NCI-H2227 treated with DMSO at 0.1 percent for 48 hours (cell line): ENCODE measurements around the gene CRIP1.

Experiments used
- DNase-seq: peaks from one replicate; lab custom pipeline; 2025; lab: John Stamatoyannopoulos, UW

Gene CRIP1

GRCh38 chr14:105533391-105533790 lies 46.7 kb downstream of the CRIP1 start:
- DNase-seq, result no peak

GRCh38 chr14:105533811-105534498 lies 47.3 kb downstream of the CRIP1 start:
- no peak for DNase-seq

GRCh38 chr14:105534586-105534985 lies 47.9 kb downstream of the CRIP1 start:
- no peak for DNase-seq

- DNase-seq, result no peak
Observed at GRCh38 chr14:105536051-105536450, 49.4 kb downstream of the CRIP1 start.

DNA sequence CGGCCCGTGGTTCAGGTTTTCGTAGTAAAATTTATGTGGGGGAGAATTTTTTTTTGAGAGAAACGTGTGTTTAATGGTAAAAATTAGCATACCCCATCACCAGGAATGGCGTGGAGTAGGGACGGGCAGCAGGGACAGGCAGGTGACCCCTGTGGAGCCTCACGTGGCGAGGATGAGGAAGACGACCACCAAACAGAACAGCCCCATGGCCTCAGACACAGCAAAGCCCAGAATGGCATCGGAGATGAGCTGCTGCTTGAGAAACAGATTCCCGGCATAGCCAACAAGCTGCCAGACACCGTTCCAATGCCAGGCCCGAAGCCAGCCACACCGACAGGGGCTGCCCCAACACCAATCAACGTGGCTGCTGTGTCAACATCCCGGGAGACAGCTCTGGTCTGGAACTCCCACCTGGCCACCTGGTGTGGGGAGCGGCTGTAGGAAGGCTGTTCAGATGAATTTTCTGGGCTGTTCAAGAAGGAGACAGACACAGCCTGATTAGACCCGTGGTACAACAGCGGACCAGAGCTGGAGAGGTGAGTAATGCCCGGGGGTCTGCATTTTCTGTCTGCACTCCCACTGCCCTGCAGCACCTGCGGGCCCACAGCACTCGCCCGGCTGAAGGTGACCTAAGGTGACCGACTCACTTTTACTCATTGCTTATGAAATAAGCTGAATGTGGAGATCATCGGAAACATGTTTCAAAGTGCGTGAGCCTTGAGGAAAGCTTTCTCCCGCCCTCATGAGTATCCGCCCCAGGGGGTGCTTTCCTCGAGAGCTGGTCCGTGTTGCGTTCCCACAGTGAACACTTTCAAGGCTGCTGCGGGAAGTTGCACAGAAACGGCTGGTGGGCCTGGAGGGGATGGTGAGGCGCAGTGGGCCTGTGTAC lies 50.2 kb downstream of the CRIP1 start:
- DNase-seq, result no peak

DNA sequence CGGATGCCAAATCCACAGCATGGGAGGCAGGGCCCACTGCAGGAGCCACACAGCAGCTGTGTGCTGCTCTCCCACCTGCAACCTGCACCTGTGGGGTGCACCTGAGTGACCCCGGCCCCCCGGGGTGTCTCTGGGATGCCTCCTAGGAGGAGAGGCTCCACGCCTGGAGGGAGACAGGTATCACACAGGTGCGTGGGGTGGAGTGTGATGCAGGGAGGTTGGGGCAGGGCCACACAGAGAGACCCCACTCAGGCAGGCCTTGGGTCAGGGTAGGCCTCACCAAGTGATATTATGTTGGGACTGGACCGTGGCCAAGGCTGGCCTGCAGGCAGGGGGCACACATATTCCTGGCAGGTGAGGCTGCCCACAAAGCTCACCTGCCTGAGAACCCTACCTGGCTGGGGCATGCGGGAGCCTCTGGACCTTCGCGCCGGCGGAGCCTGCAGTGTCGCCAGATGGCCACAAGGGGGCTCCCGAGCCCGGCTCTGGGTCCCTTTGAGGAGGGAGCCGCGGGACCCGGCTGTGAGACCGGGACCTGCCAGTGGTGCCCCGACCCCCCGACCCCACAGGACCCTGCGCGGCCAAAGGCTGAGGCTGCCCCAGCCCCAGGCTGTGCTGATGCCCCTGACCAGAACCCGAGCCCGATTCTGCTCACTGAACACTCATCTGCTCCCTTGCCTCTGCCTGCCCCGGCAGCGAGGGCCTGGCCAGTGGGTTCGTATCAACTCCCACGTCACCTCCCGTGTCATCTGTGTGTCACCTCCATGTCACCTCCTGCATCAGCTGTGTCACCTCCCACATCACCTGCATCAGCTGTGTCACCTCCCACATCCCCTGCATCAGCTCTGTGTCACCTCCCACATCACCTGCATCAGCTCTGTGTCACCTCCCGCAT lies 51.1 kb downstream of the CRIP1 start:
- peak; percentile 10 for DNase-seq
